ENCODE data around the gene PYCR2. TPM values are rescaled to one million over a fixed set of nuclear protein-coding genes. Genes with fewer than 3 reads are reported as not detected.

The PYCR2 gene
- total RNA-seq, 1 donor from 2014 or later, result 64.0 TPM

DNA sequence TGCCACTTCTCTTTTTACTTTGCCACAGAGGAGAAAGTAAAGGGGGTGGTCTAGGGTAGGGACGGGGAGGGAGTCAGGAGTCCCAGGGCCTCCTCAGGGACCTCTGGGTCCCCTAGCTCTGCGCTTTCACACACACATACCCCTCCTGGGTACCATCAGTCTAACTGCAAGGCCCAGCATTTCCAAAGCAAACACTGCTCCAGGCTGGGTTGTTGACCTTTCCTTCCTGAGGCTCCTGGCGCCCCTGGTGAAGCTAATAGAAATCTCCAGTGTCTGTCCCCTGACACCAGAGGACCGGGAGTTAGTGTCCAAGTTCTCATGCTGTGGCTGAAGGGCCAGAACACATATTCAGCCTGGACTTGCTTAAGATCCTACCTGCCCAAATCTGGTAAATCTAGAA lies 45.8 kb downstream of the PYCR2 start:
- intact Hi-C loops (cut with micrococcal nuclease), result no loop called here
- Histone ChIP-seq H3K4me1 (peaks cover 70% of the 10 kb centered on the region), H3K27me3 (ENCODE audit: low read depth) (no peaks in the 10 kb centered on the region), H3K36me3 (peaks cover 34% of the 10 kb centered on the region), H3K27ac (replicated peaks) (peak overlapping the region; percentile 94), H3K4me3 (peak overlapping the region; percentile 1), H3K9me3 (replicated peaks) (no peaks in the 10 kb centered on the region)
- no peak for DNase-seq
- TF ChIP-seq, protein P1, sequence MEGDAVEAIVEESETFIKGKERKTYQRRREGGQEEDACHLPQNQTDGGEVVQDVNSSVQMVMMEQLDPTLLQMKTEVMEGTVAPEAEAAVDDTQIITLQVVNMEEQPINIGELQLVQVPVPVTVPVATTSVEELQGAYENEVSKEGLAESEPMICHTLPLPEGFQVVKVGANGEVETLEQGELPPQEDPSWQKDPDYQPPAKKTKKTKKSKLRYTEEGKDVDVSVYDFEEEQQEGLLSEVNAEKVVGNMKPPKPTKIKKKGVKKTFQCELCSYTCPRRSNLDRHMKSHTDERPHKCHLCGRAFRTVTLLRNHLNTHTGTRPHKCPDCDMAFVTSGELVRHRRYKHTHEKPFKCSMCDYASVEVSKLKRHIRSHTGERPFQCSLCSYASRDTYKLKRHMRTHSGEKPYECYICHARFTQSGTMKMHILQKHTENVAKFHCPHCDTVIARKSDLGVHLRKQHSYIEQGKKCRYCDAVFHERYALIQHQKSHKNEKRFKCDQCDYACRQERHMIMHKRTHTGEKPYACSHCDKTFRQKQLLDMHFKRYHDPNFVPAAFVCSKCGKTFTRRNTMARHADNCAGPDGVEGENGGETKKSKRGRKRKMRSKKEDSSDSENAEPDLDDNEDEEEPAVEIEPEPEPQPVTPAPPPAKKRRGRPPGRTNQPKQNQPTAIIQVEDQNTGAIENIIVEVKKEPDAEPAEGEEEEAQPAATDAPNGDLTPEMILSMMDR (IDR thresholded peaks at IDR 0.05; ENCODE audit: borderline replicate concordance), result no peak

DNA sequence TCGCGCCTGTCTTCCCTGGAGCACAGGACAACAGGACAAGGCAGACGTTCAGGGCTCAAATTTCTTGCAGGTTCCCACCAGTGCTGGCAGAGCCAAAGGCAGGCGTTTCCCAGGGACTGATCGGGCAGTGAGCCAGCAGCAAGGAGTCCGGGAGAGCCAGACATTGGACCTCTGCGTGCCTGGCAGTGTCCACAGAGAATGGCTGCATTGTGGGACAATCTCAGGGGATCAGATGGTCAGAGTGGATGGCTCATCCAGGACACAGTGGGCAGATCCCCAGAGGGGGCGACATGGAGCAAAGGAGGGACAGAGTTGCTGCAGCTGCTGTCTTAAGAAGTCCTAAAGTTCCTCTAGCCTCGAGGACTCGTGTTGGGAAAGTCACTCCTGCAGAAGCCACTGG lies 46.5 kb downstream of the PYCR2 start:
- DNase-seq, result peak; percentile 65
- Histone ChIP-seq H3K4me3 (peak overlapping the region; percentile 1), H3K27ac (replicated peaks) (peak overlapping the region; percentile 94), H3K27me3 (ENCODE audit: low read depth) (no peaks in the 10 kb centered on the region), H3K9me3 (replicated peaks) (no peaks in the 10 kb centered on the region), H3K36me3 (peaks cover 41% of the 10 kb centered on the region), H3K4me1 (peaks cover 63% of the 10 kb centered on the region)
- intact Hi-C loops (cut with micrococcal nuclease), result no loop called here
- TF ChIP-seq, protein P1 (IDR thresholded peaks at IDR 0.05; ENCODE audit: borderline replicate concordance), result peak; percentile 56

DNA sequence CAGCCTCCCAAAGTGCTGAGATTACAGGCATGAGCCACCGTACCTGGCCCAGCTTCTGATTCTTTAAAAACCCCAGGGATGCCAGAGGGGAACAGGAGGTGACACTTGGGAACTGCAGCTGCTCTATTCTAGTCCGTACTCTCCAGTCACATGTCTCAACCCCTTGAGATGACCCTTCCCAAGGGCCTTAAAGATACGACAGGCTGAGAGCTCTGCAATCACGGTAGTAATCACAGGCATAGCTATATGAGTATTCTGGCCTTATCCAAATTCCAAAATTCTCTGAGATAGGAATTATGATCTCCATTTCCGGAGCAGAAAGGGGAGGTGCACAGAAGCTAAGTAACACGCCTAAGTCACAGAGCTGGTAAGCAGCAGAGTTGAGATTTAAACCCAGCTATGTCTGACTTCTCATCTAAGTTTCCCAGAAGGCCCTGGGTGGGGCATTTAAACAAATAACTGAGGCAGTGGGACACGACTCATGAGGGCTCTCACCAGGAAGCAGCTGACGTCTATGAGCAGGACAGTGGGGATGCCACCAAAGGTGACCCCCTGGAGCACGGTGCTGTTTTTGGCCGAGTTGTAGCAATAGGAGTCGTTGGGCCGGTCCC lies 47.0 kb downstream of the PYCR2 start:
- peak overlapping the region; percentile 94 for H3K27ac ChIP-seq (replicated peaks)
- peaks cover 59% of the 10 kb centered on the region for H3K4me1 ChIP-seq
- intact Hi-C loops (cut with micrococcal nuclease), result no loop called here
- TF ChIP-seq, protein P1 (IDR thresholded peaks at IDR 0.05; ENCODE audit: borderline replicate concordance), result no peak
- DNase-seq, result no peak
- no peaks in the 10 kb centered on the region for H3K27me3 ChIP-seq (ENCODE audit: low read depth)
- H3K4me3 ChIP-seq, result peak overlapping the region; percentile 1
- no peaks in the 10 kb centered on the region for H3K9me3 ChIP-seq (replicated peaks)
- peaks cover 47% of the 10 kb centered on the region for H3K36me3 ChIP-seq

DNA sequence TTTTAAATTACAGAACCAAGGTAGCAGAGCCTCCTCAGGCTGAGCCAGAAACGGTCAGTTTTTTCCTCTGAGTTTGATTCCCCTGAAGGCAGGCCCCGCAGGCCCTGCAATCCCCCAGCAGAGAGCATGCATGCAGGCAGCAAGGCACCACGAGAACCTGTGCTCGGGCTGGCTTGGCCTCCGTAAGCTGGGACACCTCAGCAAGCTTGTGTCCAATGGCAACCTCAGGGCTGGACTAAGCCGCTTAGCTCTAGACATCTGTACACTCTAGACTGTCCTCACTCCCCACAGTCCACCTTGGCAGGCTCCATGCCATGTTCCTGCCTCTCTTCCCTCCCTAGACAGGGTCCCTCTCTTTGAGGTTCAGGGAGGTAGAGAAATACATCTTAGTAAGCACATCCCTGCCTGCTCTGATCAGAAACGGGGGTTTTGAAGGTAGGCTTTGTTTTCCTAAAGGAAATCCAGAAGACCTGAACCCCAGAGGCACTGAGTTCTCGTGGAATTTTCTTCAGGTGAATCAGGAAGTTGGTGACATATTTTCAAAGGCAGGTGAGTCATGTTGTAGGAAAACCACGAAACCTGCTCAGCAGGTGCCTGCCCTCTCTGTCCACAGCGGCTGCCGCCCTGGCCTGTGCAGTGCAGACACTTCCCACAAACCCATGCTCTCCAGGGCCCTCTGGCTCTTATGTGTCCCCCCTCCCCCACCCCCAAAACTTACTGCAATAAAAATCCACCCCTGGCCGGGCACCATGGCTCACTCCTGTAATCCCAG lies 48.8 kb downstream of the PYCR2 start:
- no peak overlapping the region for H3K27ac ChIP-seq (replicated peaks)
- no peaks in the 10 kb centered on the region for H3K27me3 ChIP-seq (ENCODE audit: low read depth)
- H3K9me3 ChIP-seq (replicated peaks), result no peaks in the 10 kb centered on the region
- no peak for DNase-seq
- TF ChIP-seq, protein P1 (IDR thresholded peaks at IDR 0.05; ENCODE audit: borderline replicate concordance), result no peak
- H3K4me1 ChIP-seq, result peaks cover 41% of the 10 kb centered on the region
- intact Hi-C loops (cut with micrococcal nuclease), result no loop called here
- no peak overlapping the region for H3K4me3 ChIP-seq
- H3K36me3 ChIP-seq, result peaks cover 65% of the 10 kb centered on the region

DNA sequence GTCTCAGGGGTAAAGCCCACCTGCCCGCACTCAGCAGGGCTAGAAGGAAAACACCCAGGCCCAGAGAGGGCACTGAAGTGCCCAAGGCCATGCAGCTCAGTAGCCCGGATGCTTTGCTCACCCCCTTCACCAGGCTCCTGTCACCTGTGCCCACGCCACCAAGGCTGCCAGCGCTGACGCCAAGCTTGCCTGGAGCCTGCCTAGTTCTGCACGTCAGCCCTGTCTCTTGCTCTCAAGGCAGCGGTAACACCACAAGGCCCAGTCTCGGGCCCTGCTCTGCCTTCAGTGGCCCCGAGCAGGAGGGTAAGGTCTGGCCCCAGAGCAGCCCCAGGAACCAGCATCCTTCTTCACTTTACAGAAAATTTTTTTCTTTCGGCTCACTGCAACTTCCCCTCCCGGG lies 49.6 kb downstream of the PYCR2 start:
- H3K36me3 ChIP-seq, result peaks cover 72% of the 10 kb centered on the region
- DNase-seq, result no peak
- intact Hi-C loops (cut with micrococcal nuclease), result no loop called here

More for the DNA sequence above, 49.6 kb downstream of the PYCR2 start:
- no peaks in the 10 kb centered on the region for H3K9me3 ChIP-seq (replicated peaks)
- H3K27ac ChIP-seq (replicated peaks), result no peak overlapping the region
- TF ChIP-seq, protein P1 (IDR thresholded peaks at IDR 0.05; ENCODE audit: borderline replicate concordance), result no peak
- H3K4me1 ChIP-seq, result peaks cover 34% of the 10 kb centered on the region
- H3K4me3 ChIP-seq, result no peak overlapping the region
- no peaks in the 10 kb centered on the region for H3K27me3 ChIP-seq (ENCODE audit: low read depth)
